ENCODE results near the gene TTC21A.

TTC21A gene

GRCh38 chr3:39099738-39100499 lies 7.6 kb upstream of the TTC21A start:
- no peak for DNase-seq (ENCODE audit: low spot score)

- DNase-seq (ENCODE audit: low spot score), result no peak
Observed at GRCh38 chr3:39100500-39100886, 7.0 kb upstream of the TTC21A start.

GRCh38 chr3:39101022-39101689 lies 6.3 kb upstream of the TTC21A start:
- peak; percentile 88 for DNase-seq (ENCODE audit: low spot score)

- no peak for DNase-seq (ENCODE audit: low spot score)
Observed at GRCh38 chr3:39102504-39103323, 4.8 kb upstream of the TTC21A start.

- DNase-seq (ENCODE audit: low spot score), result peak; percentile 57
Observed at GRCh38 chr3:39103324-39103693, 4.2 kb upstream of the TTC21A start.

- no peak for DNase-seq (ENCODE audit: low spot score)
Observed at GRCh38 chr3:39103791-39104552, 3.5 kb upstream of the TTC21A start.

- no peak for DNase-seq (ENCODE audit: low spot score)
Observed at GRCh38 chr3:39104961-39105686, 2.4 kb upstream of the TTC21A start.

- no peak for DNase-seq (ENCODE audit: low spot score)
Observed at GRCh38 chr3:39105687-39106063, 1.8 kb upstream of the TTC21A start.

- DNase-seq (ENCODE audit: low spot score), result no peak
Observed at GRCh38 chr3:39106281-39106811, 1.1 kb upstream of the TTC21A start.

- DNase-seq (ENCODE audit: low spot score), result peak; percentile 81
Observed at GRCh38 chr3:39106851-39107387, 561 bp upstream of the TTC21A start.

- no peak for DNase-seq (ENCODE audit: low spot score)
Observed at GRCh38 chr3:39108200-39108710, 775 bp downstream of the TTC21A start.

- DNase-seq (ENCODE audit: low spot score), result no peak
Observed at GRCh38 chr3:39109086-39109485, 1.6 kb downstream of the TTC21A start.

- DNase-seq (ENCODE audit: low spot score), result peak; percentile 29
Observed at GRCh38 chr3:39110041-39110639, 2.7 kb downstream of the TTC21A start.

GRCh38 chr3:39112113-39112512 lies 4.6 kb downstream of the TTC21A start:
- DNase-seq (ENCODE audit: low spot score), result no peak

- no peak for DNase-seq (ENCODE audit: low spot score)
Observed at GRCh38 chr3:39112535-39112934, 5.1 kb downstream of the TTC21A start.

- no peak for DNase-seq (ENCODE audit: low spot score)
Observed at GRCh38 chr3:39113291-39113690, 5.8 kb downstream of the TTC21A start.

- DNase-seq (ENCODE audit: low spot score), result no peak
Observed at GRCh38 chr3:39114456-39114855, 7.0 kb downstream of the TTC21A start.

- no peak for DNase-seq (ENCODE audit: low spot score)
Observed at GRCh38 chr3:39115870-39116269, 8.4 kb downstream of the TTC21A start.

- DNase-seq (ENCODE audit: low spot score), result no peak
Observed at GRCh38 chr3:39118079-39118478, 10.6 kb downstream of the TTC21A start.

- DNase-seq (ENCODE audit: low spot score), result no peak
Observed at GRCh38 chr3:39118931-39119660, 11.6 kb downstream of the TTC21A start.
